ENCODE data around the gene FKBP11. TPM values are rescaled to one million over a fixed set of nuclear protein-coding genes. Genes with fewer than 3 reads are reported as not detected.

The FKBP11 gene
- total and polyA plus RNA-seq, 2 of the 13 experiments (the other 11 are each of a cell fraction or from before 2014, with no cell fraction given) = 15.5 to 19.4 TPM

- H3K4me3 ChIP-seq (replicated peaks in 1 of 3; ENCODE audit: insufficient read depth in 1 of 3, low read depth in 2 of 3, low read length in 3 of 3) = no peak overlapping the region
- intact Hi-C loops (cut with micrococcal nuclease; ENCODE audit: unreplicated experiment) = no loop called here
- DNase-seq (ENCODE audit: low spot score) (no peak), ATAC-seq (no peak), FAIRE-seq (no peak)
- WGBS (ENCODE audit: low lambda C conversion rate) = 47% methylated on average over 18 of the region's 20 CpGs
- peaks cover 10 to 64% of the 10 kb centered on the region in 2 experiments for H3K27me3 ChIP-seq (ENCODE audit: control insufficient read depth in 1 of 2, insufficient read depth in 2 of 2, low read length in 2 of 2)
- BruUV-seq (replicated peaks) = no TSS peak
- TF ChIP-seq ZMAT3 (CRISPR knock-in tag; conservative IDR thresholded peaks at IDR 0.05) = no peak
- TF ChIP-seq TFAP4 (IDR thresholded peaks at IDR 0.05; ENCODE audit: borderline replicate concordance, low read depth) = no peak
- TF ChIP-seq ZNF878 (CRISPR knock-in tag; IDR thresholded peaks at IDR 0.05) = no peak
- no peak for TF ChIP-seq ZFP90 (CRISPR knock-in tag; IDR thresholded peaks at IDR 0.05; ENCODE audit: borderline replicate concordance)
- TF ChIP-seq ZSCAN25 (CRISPR knock-in tag; IDR thresholded peaks at IDR 0.05) = no peak
- no peak for TF ChIP-seq ARID3A (IDR thresholded peaks at IDR 0.05; ENCODE audit: low read depth, low read length)
- TF ChIP-seq ATAD3A (CRISPR knock-in tag; IDR thresholded peaks at IDR 0.05) = no peak
- no peak for TF ChIP-seq GMEB2 (CRISPR knock-in tag; IDR thresholded peaks at IDR 0.05; ENCODE audit: low read depth)
- TF ChIP-seq ZNF724P (CRISPR knock-in tag; IDR thresholded peaks at IDR 0.05; ENCODE audit: borderline replicate concordance) = no peak
- no peak for TF ChIP-seq ZFP1 (CRISPR knock-in tag; IDR thresholded peaks at IDR 0.05)
- no peak for TF ChIP-seq ZNF816 (CRISPR knock-in tag; IDR thresholded peaks at IDR 0.05; ENCODE audit: borderline replicate concordance)
- TF ChIP-seq EEA1 (CRISPR knock-in tag; IDR thresholded peaks at IDR 0.05; ENCODE audit: borderline replicate concordance) = no peak
- TF ChIP-seq PHF21A (CRISPR knock-in tag; IDR thresholded peaks at IDR 0.05) = no peak
- no peak for TF ChIP-seq ZNF780A (CRISPR knock-in tag; IDR thresholded peaks at IDR 0.05)
- TF ChIP-seq PRMT3 (CRISPR knock-in tag; IDR thresholded peaks at IDR 0.05; ENCODE audit: borderline replicate concordance, low read depth) = no peak
- no peak for TF ChIP-seq MED8 (CRISPR knock-in tag; IDR thresholded peaks at IDR 0.05; ENCODE audit: insufficient replicate concordance)
- TF ChIP-seq SNAI1 (CRISPR knock-in tag; IDR thresholded peaks at IDR 0.05; ENCODE audit: borderline replicate concordance) = no peak
- TF ChIP-seq IRF2 (CRISPR knock-in tag; IDR thresholded peaks at IDR 0.05) = no peak
- H3K4me1 ChIP-seq (ENCODE audit: insufficient read depth, low read length) = peaks cover 25% of the 10 kb centered on the region
- H3K79me2 ChIP-seq (ENCODE audit: insufficient read depth, low read length) = no peaks in the 10 kb centered on the region
- no peaks in the 10 kb centered on the region for H3K36me3 ChIP-seq (replicated peaks in 1 of 2; ENCODE audit: control insufficient read depth in 1 of 2, insufficient read depth in 2 of 2, low read length in 2 of 2)
- no peak overlapping the region for H3K9ac ChIP-seq (ENCODE audit: insufficient read depth, low read depth, low read length)
- H3K4me2 ChIP-seq (ENCODE audit: low read depth, low read length) = no peak overlapping the region
- in situ Hi-C loops (cut with HindIII; ENCODE audit: extremely low pct_ligation_motif_present, low pct_unique_long_range_greater_than_20kb) = no loop called here
- H3K9me3 ChIP-seq (ENCODE audit: low read length) = no peaks in the 10 kb centered on the region
- POLR2A ChIA-PET = no interaction called here
- no peak overlapping the region for H3K27ac ChIP-seq (ENCODE audit: extremely low read length, insufficient read depth, low read length)
- CTCF ChIA-PET (ENCODE audit: low intra/inter-chr PET ratio, low total read pairs) = interaction anchor here (1.2 kb wide), 1 partner anchor 21 kb away, joined by 3 read pairs; no protein-coding TSS in a partner anchor
- no peak overlapping the region for H2AFZ ChIP-seq (ENCODE audit: low read length)
- H4K20me1 ChIP-seq (ENCODE audit: insufficient read depth, low read length) = no peaks in the 10 kb centered on the region
Observed at GRCh38 chr12:48966177-48966895, 41.0 kb upstream of the FKBP11 start.
